K562 (cell line): Measurements from ENCODE around the gene RNF26. TPM values are rescaled to one million over a fixed set of nuclear protein-coding genes. Genes with fewer than 3 reads are reported as not detected.

ENCODE experiments used
- CHD2 ChIP-seq: IDR thresholded peaks from 2 replicates; pipeline ENCODE4 v1.6.1; 2011; ENCODE audit warnings: low read depth, low read length
- GABPB1 ChIP-seq: sonication (generic); formaldehyde crosslinking; IDR thresholded peaks from 2 replicates; pipeline ENCODE4 v1.8.0; 2022; ENCODE audit warnings: mild to moderate bottlenecking, missing genetic modification reagents
- ID3 ChIP-seq, 2 experiments: fragments of 250-450 bp in 1 of 2; fragments of 450-650 bp in 1 of 2; sonication (Bioruptor Pico) in 1 of 2; IDR thresholded peaks; 2 replicates each; pipeline versions ENCODE4 v1.6.1 to v1.8.0; 2016 to 2021; ENCODE audit warnings: mild to moderate bottlenecking in 2 of 2, moderate library complexity in 2 of 2, missing compliant biosample characterization in 1 of 2, missing genetic modification characterization in 1 of 2
- KHSRP ChIP-seq: fragments of 450-650 bp; IDR thresholded peaks from 2 replicates; pipeline ENCODE4 v1.6.1; 2017
- MNT ChIP-seq, 2 experiments: fragments of 450-650 bp; conservative IDR thresholded peaks; 2 replicates each; pipeline ENCODE4 v1.6.1; 2017; ENCODE audit warnings: mild to moderate bottlenecking in 2 of 2, moderate library complexity in 2 of 2
- NCOA6 ChIP-seq: fragments of 450-650 bp; IDR thresholded peaks from 2 replicates; pipeline ENCODE4 v1.6.1; 2017; ENCODE audit warnings: mild to moderate bottlenecking
- NFE2 ChIP-seq: IDR thresholded peaks from 2 replicates; pipeline ENCODE4 v1.6.1; 2014; ENCODE audit warnings: antibody characterized with exemption, low read depth
- NFXL1 ChIP-seq: fragments of 450-650 bp; formaldehyde crosslinking; IDR thresholded peaks from 2 replicates; pipeline ENCODE4 v1.4.0; 2021; ENCODE audit warnings: mild to moderate bottlenecking
- POLR2A ChIP-seq: fragments of 450-650 bp; conservative IDR thresholded peaks from 2 replicates; pipeline ENCODE4 v1.6.1; 2016
- PPARD ChIP-seq: fragments of 250-450 bp; sonication (Bioruptor Pico); IDR thresholded peaks from 2 replicates; pipeline ENCODE4 v1.8.0; 2022; ENCODE audit warnings: inconsistent platforms, mild to moderate bottlenecking, moderate library complexity
- SNIP1 ChIP-seq: fragments of 450-650 bp; IDR thresholded peaks from 2 replicates; pipeline ENCODE4 v1.7.1; 2017; ENCODE audit warnings: low read depth, mild to moderate bottlenecking
- TBL1XR1 ChIP-seq, 2 experiments: IDR thresholded peaks; 2 replicates each; pipeline ENCODE4 v1.6.1; 2012; ENCODE audit warnings: improper control_type of control experiment in 2 of 2, low read length in 2 of 2, mild to moderate bottlenecking in 1 of 2
- U2AF1 ChIP-seq: fragments of 200-400 bp; formaldehyde crosslinking; optimal IDR thresholded peaks from 2 replicates; pipeline ENCODE3; 2017; ENCODE audit warnings: mild to moderate bottlenecking, low read depth, low read length, moderate library complexity
- ZBED1 ChIP-seq: IDR thresholded peaks from 2 replicates; pipeline ENCODE4 v1.6.1; 2014
- ZBTB12 ChIP-seq: fragments of 250-450 bp; sonication (Bioruptor Pico); IDR thresholded peaks from 2 replicates; pipeline ENCODE4 v1.4.0; 2020
- ZNF197 ChIP-seq: fragments of 200-800 bp; sonication (Bioruptor generic); IDR thresholded peaks from 2 replicates; pipeline ENCODE4 v1.6.1; 2016; ENCODE audit warnings: low read depth, missing genetic modification characterization, missing compliant biosample characterization
- ZNF740 ChIP-seq, 3 experiments: fragments of 200-800 bp in 1 of 3; sonication (Bioruptor generic) in 1 of 3; sonication (generic) in 1 of 3; formaldehyde crosslinking in 1 of 3; IDR thresholded peaks; 2 replicates each; pipeline versions ENCODE4 v1.6.1 to v1.8.0; 2016 to 2022; ENCODE audit warnings: mild to moderate bottlenecking in 2 of 3, missing compliant biosample characterization in 2 of 3, missing genetic modification characterization in 2 of 3, missing genetic modification reagents in 1 of 3
- polyA plus RNA-seq, 8 experiments: library from polyadenylated mRNA; depleted of rRNA in 4 of 8; stranded (reverse) in 5 of 8; unstranded in 3 of 8; fragments of >200 nt; fragmentation: Nextera tagmentation in 2 of 8; fragmentation: Illumina TruSeq in 1 of 8; extraction: Ambion mirVana in 2 of 8; extraction: Trizol in 1 of 8; gene quantifications; 2 replicates each; pipeline versions ENCODE4 v1.2.1 to v1.2.3, GENCODE V29; 2011 to 2014; ENCODE audit warnings: inconsistent platforms in 1 of 8, missing spikeins in 1 of 8
- total RNA-seq, 7 experiments: library from RNA; depleted of rRNA in 6 of 7; stranded (reverse); fragments of >200 nt in 6 of 7; fragmentation: Illumina TruSeq in 2 of 7; extraction: Trizol in 2 of 7; gene quantifications; 2 replicates each; pipeline versions ENCODE4 v1.2.1 to v1.2.3, GENCODE V29; 2011 to 2021; ENCODE audit warnings: low replicate concordance in 1 of 7
- TF ChIP-seq, protein P1 (sequence below): IDR thresholded peaks from 2 replicates; pipeline ENCODE4 v1.6.1; 2016; ENCODE audit warnings: missing genetic modification characterization, missing compliant biosample characterization
- TF ChIP-seq, protein P2 (sequence below), 2 experiments: fragments of 450-650 bp in 1 of 2; sonication (generic) in 1 of 2; formaldehyde crosslinking; conservative IDR thresholded peaks; 2 replicates each; pipeline versions ENCODE4 v1.4.0 to v1.8.1; 2020 to 2022; ENCODE audit warnings: mild to moderate bottlenecking in 1 of 2, missing genetic modification reagents in 1 of 2

Gene RNF26
- total and polyA plus RNA-seq, 9 of the 15 experiments (the other 6 are each of a cell fraction or from before 2014, with no cell fraction given): 5.3 to 53.6 (median 12.7) TPM

- TF ChIP-seq MNT (conservative IDR thresholded peaks at IDR 0.05): peak; percentile 100
- TF ChIP-seq ZBED1: no peak
- no peak for TF ChIP-seq U2AF1
- peak; percentile 39 for TF ChIP-seq CHD2
- TF ChIP-seq TBL1XR1 (IDR thresholded peaks at IDR 0.05; ENCODE audit: low read length in 2 of 2): peak; percentile 9 to 66; a peak in 2 of 4 replicates
- no peak for TF ChIP-seq NFXL1 (CRISPR knock-in tag)
- TF ChIP-seq NCOA6: no peak
- TF ChIP-seq, protein P1, sequence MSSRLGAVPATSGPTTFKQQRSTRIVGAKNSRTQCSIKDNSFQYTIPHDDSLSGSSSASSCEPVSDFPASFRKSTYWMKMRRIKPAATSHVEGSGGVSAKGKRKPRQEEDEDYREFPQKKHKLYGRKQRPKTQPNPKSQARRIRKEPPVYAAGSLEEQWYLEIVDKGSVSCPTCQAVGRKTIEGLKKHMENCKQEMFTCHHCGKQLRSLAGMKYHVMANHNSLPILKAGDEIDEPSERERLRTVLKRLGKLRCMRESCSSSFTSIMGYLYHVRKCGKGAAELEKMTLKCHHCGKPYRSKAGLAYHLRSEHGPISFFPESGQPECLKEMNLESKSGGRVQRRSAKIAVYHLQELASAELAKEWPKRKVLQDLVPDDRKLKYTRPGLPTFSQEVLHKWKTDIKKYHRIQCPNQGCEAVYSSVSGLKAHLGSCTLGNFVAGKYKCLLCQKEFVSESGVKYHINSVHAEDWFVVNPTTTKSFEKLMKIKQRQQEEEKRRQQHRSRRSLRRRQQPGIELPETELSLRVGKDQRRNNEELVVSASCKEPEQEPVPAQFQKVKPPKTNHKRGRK: no peak
- no peak for TF ChIP-seq ID3 (CRISPR knock-in tag; IDR thresholded peaks at IDR 0.05)
- peak; percentile 81 for TF ChIP-seq ID3 (tag; IDR thresholded peaks at IDR 0.05)
- 0 out of 2 replicates have a peak, but pooled peaks have one; percentile 40 for TF ChIP-seq POLR2A
- 0 out of 2 replicates have a peak, but pooled peaks have one; percentile 45 for TF ChIP-seq KHSRP
- TF ChIP-seq, protein P2, sequence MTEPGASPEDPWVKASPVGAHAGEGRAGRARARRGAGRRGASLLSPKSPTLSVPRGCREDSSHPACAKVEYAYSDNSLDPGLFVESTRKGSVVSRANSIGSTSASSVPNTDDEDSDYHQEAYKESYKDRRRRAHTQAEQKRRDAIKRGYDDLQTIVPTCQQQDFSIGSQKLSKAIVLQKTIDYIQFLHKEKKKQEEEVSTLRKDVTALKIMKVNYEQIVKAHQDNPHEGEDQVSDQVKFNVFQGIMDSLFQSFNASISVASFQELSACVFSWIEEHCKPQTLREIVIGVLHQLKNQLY (CRISPR knock-in tag; conservative IDR thresholded peaks at IDR 0.05): no peak
- no peak for TF ChIP-seq ZNF740 (CRISPR knock-in tag; IDR thresholded peaks at IDR 0.05)
- no peak for TF ChIP-seq ZNF740 (tag; IDR thresholded peaks at IDR 0.05)
- TF ChIP-seq ZBTB12 (CRISPR knock-in tag): peak; percentile 86
- no peak for TF ChIP-seq NFE2
- no peak for TF ChIP-seq PPARD (CRISPR knock-in tag)
- TF ChIP-seq GABPB1: no peak; the same call in 1 of the 2 replicates
- no peak for TF ChIP-seq SNIP1
- TF ChIP-seq ZNF197: no peak
Observed at GRCh38 chr11:119381181-119381988, 47.1 kb downstream of the RNF26 start, which contains the start of gene USP2 (continued).
